Dermis microvascular lymphatic vessel endothelial cell (primary cell): ENCODE measurements around the gene GAB4. TPM values are rescaled to one million over a fixed set of nuclear protein-coding genes. Genes with fewer than 3 reads are reported as not detected.
"Not testable (repeated sequence)": the region's sequence is repeated elsewhere in the genome, so short reads cannot be mapped to it uniquely, and the experiment has no call there.

Experiments
- DNase-seq, 2 donors: peaks; one replicate each; pipeline versions ENCODE4 v3.0.0 to v3.0.0-alpha.2; 2010; ENCODE audit warnings: low read depth in 2 of 2
- total RNA-seq: library from RNA; depleted of rRNA; stranded (reverse); fragments of >200 nt; gene quantifications from 2 replicates; pipeline ENCODE4 v1.2.1, GENCODE V29; 2014

The GAB4 gene, protein sequence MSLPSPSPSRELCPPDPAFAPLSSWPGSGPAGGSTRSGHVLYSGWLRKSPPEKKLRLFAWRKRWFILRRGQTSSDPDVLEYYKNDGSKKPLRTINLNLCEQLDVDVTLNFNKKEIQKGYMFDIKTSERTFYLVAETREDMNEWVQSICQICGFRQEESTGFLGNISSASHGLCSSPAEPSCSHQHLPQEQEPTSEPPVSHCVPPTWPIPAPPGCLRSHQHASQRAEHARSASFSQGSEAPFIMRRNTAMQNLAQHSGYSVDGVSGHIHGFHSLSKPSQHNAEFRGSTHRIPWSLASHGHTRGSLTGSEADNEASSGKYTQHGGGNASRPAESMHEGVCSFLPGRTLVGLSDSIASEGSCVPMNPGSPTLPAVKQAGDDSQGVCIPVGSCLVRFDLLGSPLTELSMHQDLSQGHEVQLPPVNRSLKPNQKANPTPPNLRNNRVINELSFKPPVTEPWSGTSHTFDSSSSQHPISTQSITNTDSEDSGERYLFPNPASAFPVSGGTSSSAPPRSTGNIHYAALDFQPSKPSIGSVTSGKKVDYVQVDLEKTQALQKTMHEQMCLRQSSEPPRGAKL
- not detected in 2 replicates for total RNA-seq

DNA sequence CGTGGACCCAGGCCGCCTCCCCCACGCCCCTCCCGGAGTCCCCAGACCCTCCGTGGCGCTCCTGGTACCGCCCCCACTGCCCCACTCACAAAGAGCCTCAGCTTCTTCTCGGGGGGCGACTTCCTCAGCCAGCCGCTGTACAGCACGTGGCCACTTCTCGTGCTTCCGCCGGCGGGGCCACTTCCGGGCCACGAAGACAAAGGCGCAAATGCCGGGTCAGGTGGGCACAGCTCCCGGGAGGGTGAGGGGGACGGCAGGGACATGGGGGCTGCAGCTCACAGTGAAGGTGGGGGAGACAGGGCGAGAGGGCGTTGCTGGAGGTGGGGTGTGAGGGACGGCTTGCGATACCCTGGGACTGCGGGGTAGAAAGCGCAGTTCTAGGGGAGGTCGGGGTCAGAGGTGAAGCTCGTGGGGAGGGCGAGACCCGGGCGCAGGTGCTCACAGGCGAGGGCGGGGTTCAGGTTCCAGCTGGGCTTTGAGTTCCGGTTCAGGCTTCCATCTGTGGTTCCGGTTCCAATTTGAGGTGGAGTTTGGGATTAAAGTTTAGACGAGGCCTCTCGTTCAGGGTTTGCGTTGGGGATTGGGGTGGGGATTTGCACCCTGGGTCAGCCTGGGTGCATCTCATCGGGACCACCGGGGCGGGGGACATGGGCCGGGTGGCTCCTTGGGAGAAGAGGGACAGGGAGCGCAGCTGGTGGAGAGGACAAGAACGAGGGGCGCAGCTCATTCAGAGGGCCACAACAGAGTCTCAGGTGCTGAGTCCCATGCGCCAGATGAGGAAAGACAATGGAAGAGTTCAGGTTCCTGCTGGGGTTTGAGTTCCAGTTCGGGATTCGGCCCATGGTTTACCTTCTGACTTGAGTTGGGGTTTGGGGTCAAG lies at the start of gene GAB4:
GAB4 (minus strand) TSS at position 371 of the 880 bp plus-strand sequence; CDS start at position 263, 108 bp downstream.
- no peak for DNase-seq

DNA sequence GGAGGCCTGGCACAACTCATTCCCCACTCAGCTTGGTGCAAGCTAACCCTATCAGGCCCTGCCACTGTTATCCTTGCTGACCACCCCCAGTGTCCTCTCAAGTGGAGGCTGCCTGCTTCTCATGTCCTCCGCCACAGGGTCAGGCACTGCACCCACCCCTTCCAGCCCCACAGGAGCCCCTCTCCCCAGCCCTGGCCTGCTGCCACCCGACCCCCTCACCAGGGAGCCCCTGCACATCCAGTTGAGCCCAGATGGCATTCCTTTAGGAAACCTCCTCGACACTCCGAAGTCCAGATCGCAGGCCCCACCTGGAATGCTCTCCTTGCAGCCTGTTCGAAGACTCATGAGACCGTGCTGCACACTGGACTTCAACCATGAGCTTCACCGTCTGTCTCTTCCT lies 48.8 kb upstream of the GAB4 start:
- DNase-seq = no peak

DNA sequence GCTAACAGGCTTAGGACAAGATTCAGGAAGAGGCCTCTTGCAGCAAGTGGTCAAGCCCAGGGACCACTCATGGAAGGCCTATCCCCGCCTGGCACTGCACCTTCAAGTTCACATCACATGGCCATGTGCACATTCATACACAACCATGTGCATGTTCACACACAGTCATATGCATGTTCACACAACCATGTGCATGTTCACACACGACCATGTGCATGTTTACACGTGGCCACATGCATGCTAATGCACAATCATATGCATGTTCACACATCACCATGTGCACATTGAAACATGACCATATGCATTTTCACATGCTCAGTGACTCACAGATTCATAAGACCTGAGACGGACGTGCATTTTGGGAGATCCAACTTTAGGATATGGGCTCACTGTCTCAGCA lies 48.0 kb upstream of the GAB4 start:
- no peak for DNase-seq

DNA sequence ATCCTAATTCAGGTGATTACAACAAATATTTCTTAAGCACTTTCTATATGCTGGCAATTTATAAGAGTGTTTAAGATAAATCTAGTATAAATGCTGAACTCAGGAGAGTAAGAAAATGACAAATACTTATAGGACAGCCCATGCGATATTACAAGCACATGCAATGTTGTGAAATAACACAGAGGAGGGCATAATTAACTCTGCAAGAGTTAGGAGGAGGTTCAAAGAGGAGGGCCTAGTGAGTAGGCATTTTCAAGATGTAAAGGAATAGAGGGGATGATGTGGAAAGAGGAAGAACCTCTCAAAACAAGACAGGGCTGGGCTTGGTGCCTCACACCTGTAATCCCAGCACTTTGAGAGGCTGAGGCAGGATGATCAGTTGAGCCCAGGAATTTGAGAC lies 39.6 kb upstream of the GAB4 start:
- no peak for DNase-seq

DNA sequence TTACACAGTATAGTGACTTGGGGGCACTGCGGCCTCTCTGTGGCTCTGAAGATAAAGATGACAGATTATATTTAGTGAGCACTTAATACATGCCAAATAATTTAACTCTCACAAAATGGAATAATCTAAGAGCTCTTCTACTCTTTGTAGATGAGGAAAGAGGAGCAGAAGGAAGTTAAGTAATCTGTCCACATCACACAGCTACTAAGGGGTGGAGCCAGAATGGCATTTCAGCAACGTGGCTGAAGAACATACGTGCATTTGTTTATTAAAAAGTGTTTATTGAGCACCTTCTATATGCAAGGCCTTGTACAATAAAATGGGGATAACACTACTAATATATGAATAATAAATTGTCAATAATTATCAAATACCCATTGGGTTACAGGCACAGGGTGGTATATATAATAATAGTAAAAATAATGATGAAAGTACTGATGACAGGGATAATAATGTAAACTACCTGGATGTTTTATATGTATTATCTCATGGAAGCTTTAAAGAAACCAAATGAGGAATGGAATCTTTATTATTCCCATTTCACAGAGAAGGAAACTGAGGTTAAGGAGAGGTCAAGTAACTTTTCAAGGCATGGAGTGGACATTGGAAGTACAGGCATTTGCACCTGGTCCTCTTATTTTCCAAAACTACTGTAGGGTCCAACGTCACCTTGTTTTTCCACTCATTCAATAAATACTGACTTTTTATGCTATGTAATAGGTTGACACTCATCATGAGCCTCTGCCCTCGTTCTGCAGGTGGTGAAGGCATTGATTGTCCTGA lies 38.7 kb upstream of the GAB4 start:
- DNase-seq = no peak

DNA sequence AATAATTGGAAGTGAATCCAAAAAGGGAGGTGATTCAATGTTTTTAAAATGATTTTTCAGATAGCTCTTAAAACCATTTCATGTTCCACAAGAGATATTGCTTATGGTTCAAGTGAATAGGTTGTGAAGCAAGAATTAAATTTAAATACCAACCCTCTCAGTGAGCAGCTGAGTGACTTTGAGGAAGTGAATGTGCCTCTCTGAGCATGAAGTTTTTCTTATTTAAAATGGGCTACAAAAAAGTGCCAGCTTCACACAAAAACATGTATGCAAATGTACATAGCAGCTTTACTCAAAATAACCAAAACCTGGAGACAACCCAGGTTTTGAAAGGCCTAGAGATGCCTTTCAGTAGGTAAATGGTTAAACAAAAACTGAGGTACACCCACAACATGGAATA lies 35.5 kb upstream of the GAB4 start:
- DNase-seq = no peak

DNA sequence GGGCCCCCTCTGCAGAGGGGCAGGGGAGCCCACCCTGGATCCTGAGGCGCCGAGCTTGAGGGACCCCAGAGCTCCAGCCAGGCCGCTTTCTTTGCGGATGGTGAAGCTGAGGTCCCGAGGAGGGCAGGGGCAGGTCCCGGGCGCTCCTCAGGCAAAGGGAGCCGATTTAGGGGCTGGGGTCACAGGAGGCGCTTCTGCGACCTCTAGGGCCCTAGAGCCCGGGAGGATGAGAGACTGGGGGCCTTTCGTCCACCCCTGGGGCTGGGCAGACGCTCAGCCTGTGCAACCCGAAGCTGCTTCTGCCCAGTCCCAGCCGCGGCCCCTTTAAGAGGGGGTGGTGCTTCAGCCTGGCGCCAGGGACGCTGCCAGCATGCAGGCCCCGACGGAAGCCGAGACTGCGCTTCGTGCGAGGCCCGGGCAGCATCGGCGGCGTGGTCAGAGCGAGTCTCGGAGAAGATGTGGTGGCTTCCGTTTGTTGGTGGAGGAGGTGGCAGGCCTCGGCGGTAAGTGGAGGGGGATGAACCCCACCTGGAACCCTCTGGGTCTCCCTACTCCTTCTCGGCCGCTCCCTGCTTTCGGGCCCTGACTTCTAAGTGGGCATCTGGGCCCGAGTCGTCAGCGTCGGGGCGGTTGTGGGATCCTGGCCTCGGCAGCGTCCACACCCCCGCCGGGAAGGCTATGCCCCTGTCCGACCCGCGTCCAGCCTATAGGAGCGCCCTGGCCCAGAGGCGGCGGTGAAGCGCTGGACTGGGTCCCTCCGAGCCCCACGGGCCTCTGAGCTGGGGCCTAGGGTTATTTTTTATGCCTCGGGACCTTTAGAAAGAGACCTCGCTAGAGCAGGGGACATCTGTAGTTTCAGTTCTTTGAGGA lies 29.1 kb upstream of the GAB4 start:
- not testable (repeated sequence) for DNase-seq

DNA sequence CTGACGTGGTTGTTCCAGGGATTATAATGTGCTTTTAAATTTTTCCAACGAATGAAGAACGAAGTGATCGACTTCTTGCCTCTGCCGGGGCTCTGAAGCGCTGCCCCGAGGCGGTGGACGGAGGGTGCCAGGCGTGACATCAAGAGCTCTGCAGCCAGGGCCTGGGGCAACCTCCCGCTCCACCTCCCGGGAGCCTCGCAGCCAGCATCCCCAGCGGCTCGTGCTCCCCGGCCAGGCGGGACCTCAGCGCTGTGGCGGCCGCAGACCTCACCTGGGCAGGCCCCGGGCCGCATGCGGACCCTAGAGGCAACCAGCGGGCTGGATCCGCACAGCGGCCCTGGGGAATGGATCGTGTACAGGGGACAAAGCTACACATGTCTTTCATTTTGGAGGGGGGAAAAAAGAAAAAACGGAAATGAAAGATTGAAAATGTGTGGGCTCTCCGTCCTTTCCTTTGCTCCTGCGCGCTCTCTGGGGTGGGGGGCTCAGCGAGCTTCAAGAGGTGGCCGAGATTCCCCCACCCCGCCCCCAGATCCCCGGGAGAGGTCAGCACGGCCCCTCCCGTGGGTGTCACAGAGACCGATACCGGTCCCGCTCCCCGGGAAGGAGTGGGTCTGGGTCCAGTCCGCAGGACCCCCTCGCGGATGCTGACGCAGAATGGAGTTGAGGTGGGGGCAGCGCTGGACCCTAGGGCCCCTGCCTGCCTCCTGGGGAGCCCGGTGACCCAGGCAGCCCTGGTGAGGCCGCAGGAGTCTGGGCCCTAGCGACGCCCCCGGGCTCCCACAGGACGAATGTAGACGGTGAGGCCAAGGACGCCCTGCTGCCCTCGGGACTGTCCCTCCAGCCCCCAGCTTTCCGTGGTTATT lies 28.2 kb upstream of the GAB4 start:
- DNase-seq = not testable (repeated sequence)

DNA sequence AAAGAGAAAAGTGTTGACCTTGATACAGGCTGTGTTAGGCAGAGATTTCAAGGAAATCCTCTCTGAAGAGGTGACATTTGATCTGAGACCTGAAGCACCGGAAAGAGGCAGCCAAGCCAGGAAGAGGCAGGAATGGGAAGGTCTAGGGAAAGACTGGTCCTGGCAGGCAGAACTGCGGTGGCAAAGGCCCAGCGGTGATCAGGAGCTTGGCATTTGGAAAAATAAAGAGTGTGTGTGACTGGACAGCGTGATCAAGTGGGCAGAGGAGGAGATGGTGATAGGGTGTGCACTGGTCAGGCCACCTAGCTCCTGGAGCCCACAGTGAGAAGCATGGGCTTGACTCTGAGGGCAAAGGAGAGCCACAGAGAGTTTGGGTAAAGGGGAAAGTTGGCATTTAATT lies 27.2 kb upstream of the GAB4 start:
- no peak for DNase-seq

DNA sequence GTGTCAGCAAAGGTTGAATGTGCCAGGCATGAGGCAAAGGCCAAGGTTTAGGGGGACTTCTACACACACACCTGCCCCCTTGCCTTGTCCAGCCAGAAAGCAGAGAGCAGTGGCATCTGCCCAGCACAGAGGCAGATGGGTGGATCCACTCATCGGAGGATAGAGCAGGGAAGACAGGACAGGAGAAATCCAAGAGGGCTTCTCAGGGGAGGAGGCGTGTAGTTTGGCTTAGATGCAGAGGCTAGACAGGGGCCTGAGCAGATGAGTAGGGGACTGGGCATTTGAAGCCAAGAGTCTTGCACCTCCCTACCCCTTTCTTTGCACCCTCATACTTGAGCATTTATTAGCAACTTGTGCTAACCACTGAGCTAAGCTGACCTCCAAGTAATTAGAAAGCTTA lies 26.5 kb upstream of the GAB4 start:
- DNase-seq = not testable (repeated sequence)

DNA sequence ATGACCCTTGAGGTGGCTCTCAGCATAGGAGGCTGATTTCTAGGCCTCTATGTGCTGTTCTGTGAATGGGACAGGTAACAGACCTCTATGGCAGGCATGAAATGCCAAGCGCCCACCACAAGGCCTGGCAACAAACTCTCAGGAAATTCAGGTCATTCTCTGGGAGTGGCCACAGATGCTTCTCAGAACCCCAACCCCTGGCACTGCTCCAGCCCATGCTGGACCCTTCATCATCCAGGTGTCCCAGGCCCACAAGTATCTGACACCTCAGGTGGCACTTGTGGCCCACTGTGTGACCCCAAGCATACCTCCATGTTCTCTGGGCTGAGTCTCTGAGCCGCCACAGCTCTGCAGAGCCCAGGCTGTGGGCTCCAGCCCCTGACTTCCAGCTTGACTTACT lies 24.3 kb upstream of the GAB4 start:
- DNase-seq = not testable (repeated sequence)

DNA sequence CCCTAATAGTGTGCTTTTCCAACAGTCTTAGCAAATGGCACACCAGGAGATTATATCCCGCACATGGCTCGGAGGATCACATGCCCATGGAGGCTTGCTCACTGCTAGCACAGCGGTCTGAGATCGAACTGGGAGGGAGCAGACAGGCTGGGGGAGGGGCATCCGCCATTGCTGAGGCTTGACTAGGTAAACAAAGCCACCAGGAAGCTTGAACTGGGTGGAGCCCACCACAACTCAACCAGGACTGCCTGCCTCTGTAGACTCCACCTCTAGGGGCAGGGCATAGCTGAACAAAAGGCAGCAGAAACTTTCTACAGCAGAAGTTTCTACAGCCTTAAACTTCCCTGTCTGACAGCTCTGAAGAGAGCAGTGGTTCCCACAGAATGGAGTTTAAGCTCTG lies 16.4 kb upstream of the GAB4 start:
- DNase-seq = not testable (repeated sequence)

DNA sequence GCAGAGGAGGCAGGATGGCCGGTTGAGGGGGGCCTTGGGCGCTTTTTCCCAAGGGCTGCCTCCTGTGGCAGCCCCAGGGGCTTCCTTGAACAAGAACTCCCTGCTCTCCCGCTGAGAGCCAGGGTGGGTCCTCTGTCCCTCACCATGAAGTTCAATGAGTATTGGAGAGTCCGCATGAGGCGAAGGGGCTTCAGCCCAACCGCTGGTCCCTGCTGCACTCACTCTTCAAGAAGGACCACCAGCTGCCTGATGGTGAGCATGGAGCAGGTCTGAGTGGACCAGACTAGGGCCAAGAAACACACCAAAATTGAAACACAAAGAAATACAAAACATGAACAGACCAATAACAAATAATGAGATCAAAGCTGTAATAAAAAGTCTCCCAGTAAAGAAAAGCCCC lies 7.5 kb upstream of the GAB4 start:
- DNase-seq = not testable (repeated sequence)

DNA sequence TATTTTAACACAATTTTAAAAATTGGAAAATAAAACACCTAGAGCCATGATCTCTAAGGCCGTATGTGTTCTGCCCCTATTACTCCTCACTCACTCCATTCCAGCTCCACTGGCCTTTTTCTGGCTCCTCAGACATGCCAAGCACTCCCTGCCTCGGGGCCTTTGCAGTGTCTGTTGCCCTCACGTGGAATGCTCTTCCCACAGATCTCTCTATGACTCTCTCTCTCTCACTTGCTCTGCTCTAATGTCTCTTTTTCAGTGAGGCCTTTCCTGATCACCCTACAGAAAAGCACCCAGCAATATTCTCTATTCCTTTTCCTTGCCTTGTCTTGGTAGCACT lies 6.0 kb upstream of the GAB4 start:
- not testable (repeated sequence) for DNase-seq

DNA sequence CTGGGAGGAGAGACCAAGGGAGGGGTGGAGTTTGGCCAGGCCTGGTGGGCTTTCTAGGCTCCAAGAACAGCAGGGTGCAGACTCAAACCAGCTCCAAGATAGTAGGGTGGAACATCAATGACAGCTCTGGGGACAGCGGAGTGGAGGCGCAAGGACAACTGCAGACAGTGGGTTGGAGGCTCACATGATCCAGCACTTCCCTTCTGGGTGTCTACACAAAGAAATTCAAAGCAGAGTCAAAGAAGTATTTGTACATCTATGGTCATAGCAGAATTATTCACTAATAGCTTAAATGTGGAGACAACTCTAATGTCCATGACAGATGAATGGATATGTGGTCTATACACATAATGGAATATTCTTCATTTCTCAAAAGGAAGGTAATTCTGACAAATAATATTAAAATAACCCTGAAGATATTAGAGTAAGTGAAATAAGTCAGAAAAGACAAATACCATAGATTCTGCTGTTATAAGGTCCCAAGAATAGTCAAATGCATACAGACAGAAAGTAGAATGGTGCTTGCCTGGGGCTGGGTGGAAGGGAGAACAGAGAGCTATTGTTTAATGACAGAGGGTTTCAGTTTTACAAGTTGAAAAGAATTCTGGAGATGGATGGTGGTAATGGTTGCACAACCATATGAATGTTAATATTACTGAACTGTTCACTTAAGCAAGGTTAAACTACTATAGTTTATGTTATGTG lies 5.5 kb upstream of the GAB4 start:
- DNase-seq = no peak

DNA sequence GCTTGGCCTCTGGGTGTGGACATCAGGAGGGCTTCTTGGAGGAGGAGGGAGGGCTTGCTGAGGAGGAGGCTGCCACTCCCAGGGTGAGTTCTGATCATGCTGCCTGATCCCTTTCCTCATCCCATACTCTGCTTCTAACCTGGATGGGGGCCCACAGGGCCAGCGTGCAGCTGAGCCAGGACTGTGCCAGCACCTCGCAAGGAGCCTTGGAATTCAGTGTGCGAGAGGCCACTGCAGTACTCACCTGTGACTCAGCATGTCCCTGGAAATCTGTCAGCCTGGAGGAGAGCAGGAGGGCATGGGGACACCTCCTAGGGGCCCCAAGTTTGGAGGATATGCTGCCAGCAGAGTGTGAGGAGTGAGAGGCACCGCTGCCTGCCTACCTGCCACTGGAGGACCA lies 4.2 kb upstream of the GAB4 start:
- no peak for DNase-seq

DNA sequence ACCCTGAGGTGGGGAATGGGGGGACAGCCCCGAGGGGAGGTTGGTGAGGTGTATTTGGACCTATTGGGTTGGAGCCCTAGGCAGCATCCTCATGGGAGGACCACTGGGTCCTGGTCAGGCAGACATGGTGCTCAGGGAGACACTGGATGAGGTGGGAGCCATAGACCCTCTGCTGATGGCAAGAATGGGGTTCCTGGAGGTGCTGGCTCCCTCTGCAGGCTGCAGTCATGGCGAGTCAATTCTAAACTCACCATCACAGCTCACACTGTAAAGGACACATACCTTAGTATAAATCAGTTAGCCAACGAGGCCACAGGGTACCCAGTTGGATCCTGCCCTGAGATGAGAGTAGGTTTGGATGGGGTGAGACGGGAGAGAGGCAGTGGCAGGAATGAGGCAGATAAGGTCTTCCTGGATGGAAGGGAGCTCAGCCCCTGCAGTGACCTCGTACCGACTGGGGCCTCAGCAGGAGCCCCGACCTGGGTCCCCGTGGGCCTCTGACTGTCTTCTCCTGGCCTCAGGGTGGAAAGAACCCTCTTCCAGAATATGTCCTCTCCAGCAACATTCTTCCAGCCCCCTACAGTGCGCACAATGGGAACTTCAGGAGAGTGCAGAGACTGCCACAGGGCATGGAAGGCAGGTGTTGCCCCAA lies 1.7 kb upstream of the GAB4 start:
- no peak for DNase-seq

DNA sequence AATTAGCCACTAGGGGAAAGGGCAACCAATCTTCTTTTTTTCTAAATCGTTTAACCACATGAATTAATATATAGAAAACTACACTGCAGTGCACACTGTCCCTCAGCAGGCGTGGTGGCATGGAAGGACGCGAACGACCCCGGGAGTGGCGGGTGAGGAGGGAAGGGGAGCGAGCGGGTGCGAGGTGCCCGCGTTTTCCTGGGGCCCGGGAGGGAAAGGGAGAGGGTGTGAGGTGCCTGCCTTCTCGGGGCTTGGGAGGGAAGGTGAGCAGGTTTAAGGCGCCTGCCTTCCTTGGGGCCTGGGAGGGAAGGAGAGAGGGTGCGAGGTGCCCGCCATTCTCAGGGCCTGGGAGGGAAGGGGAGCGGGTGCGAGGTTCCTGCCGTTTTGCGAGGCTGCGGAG lies 765 bp downstream of the GAB4 start:
- no peak for DNase-seq

DNA sequence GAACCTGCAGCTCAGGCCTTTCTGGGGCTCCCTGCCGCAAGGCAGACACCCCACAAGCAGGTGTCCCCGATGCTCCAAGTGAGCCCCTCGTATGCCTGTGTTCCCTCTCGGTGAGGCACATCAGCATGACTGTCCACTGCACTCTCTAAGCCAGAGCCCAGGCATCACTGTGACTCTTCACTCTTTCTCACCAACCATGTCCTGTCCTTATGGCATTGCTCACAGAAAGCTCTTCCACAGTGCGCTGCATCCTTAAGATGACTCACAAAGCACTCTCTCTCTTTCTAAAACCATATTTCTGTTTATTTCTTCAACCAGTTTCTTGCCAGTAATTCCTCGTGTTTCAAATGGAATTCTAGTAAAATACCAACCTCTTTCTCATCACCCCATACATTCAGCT lies 18.1 kb downstream of the GAB4 start:
- no peak for DNase-seq
